HepG2 (cell line): ENCODE measurements around the gene RASGRF1.

Experiments used
- ATF6 ChIP-seq: sonication (generic); formaldehyde crosslinking; conservative IDR thresholded peaks from 2 replicates; pipeline ENCODE4 v1.4.0; 2020; ENCODE audit warnings: missing genetic modification reagents
- MYPOP ChIP-seq: sonication (generic); formaldehyde crosslinking; IDR thresholded peaks from 2 replicates; pipeline ENCODE4 v1.8.1; 2023; ENCODE audit warnings: mild to moderate bottlenecking, moderate library complexity, missing genetic modification reagents
- NFE2 ChIP-seq: sonication (generic); formaldehyde crosslinking; IDR thresholded peaks from 2 replicates; pipeline ENCODE4 v1.4.0; 2020; ENCODE audit warnings: missing genetic modification reagents
- PATZ1 ChIP-seq: sonication (generic); formaldehyde crosslinking; IDR thresholded peaks from 2 replicates; pipeline ENCODE4 v1.4.0; 2020; ENCODE audit warnings: missing genetic modification reagents
- PAX8 ChIP-seq: sonication (generic); formaldehyde crosslinking; IDR thresholded peaks from 2 replicates; pipeline ENCODE4 v1.8.0; 2022; ENCODE audit warnings: mild to moderate bottlenecking, missing genetic modification reagents, borderline replicate concordance
- POLR2A ChIP-seq, 2 experiments: IDR thresholded peaks; 2 replicates each; pipeline ENCODE4 v1.6.1; 2011; ENCODE audit warnings: low read depth in 2 of 2, low read length in 2 of 2, mild to moderate bottlenecking in 1 of 2, moderate library complexity in 1 of 2; ENCODE audit not compliant: insufficient read depth in 1 of 2
- PREB ChIP-seq: sonication (generic); formaldehyde crosslinking; IDR thresholded peaks from 2 replicates; pipeline ENCODE4 v1.4.0; 2020; ENCODE audit warnings: missing genetic modification reagents
- SMC3 ChIP-seq: IDR thresholded peaks from 2 replicates; pipeline ENCODE4 v1.6.1; 2011; ENCODE audit warnings: low read length, improper control_type of control experiment
- SP1 ChIP-seq, 2 experiments: fragments of 450-650 bp in 1 of 2; sonication (generic) in 1 of 2; formaldehyde crosslinking in 1 of 2; IDR thresholded peaks; 2 replicates each; pipeline versions ENCODE4 v1.4.0 to v1.6.1; 2016 to 2020; ENCODE audit warnings: missing genetic modification reagents in 1 of 2
- TIGD3 ChIP-seq: sonication (generic); formaldehyde crosslinking; IDR thresholded peaks from 2 replicates; pipeline ENCODE4 v1.5.1; 2020; ENCODE audit warnings: mild to moderate bottlenecking, missing genetic modification reagents, borderline replicate concordance
- ZNF337 ChIP-seq: sonication (generic); formaldehyde crosslinking; IDR thresholded peaks from 2 replicates; pipeline ENCODE4 v1.5.1; 2020; ENCODE audit warnings: missing genetic modification reagents, low read depth, mild to moderate bottlenecking, borderline replicate concordance
- ZNF367 ChIP-seq: sonication (generic); formaldehyde crosslinking; IDR thresholded peaks from 2 replicates; pipeline ENCODE4 v1.4.0; 2020; ENCODE audit warnings: missing genetic modification reagents, borderline replicate concordance
- ZNF609 ChIP-seq: sonication (generic); formaldehyde crosslinking; IDR thresholded peaks from 2 replicates; pipeline ENCODE4 v1.4.0; 2020; ENCODE audit warnings: mild to moderate bottlenecking, missing genetic modification reagents, borderline replicate concordance

- TF ChIP-seq TIGD3 (no peak), PAX8 (CRISPR knock-in tag) (no peak), PREB (CRISPR knock-in tag) (no peak), NFE2 (no peak), POLR2A (IDR thresholded peaks at IDR 0.05; ENCODE audit: insufficient read depth in 1 of 2, low read depth in 2 of 2, low read length in 2 of 2) (no peak), ATF6 (CRISPR knock-in tag) (no peak), ZNF609 (CRISPR knock-in tag) (no peak), MYPOP (CRISPR knock-in tag) (no peak), ZNF367 (CRISPR knock-in tag) (no peak), SP1 (IDR thresholded peaks at IDR 0.05) (no peak), SP1 (CRISPR knock-in tag; IDR thresholded peaks at IDR 0.05) (no peak), PATZ1 (CRISPR knock-in tag) (no peak), SMC3 (no peak), ZNF337 (CRISPR knock-in tag) (no peak)
These were observed 592 bp downstream of the RASGRF1 start for GRCh38 chr15:79089890-79090486.
